Prostate gland (tissue), 2 donors: ENCODE measurements around the gene GPAT3.

Source experiments
- CTCF ChIP-seq, 4 experiments: fragments of 200-600 bp in 2 of 4; fragments of 450-650 bp in 2 of 4; sonication (generic) in 2 of 4; IDR thresholded peaks; 1 replicate in 3 of 4; 2 replicates in 1 of 4; pipeline ENCODE4 v1.5.1; 2016 to 2019; ENCODE audit warnings: antibody characterized with exemption in 4 of 4, mild to moderate bottlenecking in 2 of 4, moderate library complexity in 2 of 4
- POLR2A ChIP-seq: fragments of 450-650 bp; IDR thresholded peaks from one replicate; pipeline ENCODE4 v1.6.1; 2016; ENCODE audit warnings: antibody characterized with exemption, mild to moderate bottlenecking
- POLR2AphosphoS5 ChIP-seq: sonication (generic); formaldehyde crosslinking; IDR thresholded peaks from one replicate; pipeline ENCODE4 v1.6.1; 2017; ENCODE audit warnings: antibody characterized with exemption

- TF ChIP-seq POLR2AphosphoS5 = no peak
- no peak for TF ChIP-seq CTCF (IDR thresholded peaks at IDR 0.05)
- no peak for TF ChIP-seq POLR2A
Observed at GRCh38 chr4:83605744-83606172, 69.8 kb downstream of the GPAT3 start.
